Measurements from ENCODE around the gene IRF3.

GRCh38 chr19:49626226-49626625 is 39.4 kb downstream of the IRF3 start:
- TF ChIP-seq CTCF (IDR thresholded peaks at IDR 0.05) (no peak), POLR2A (IDR thresholded peaks at IDR 0.05) (no peak)
